Mesodermal cell (in vitro differentiated cells): Measurements from ENCODE around the gene MRPL45.

Experiments
- H3K27ac ChIP-seq: 2 replicates; pipeline ENCODE4 v1.7.0; 2013; ENCODE audit warnings: mild to moderate bottlenecking, low read depth, low read length, moderate library complexity; ENCODE audit not compliant: severe bottlenecking
- H3K36me3 ChIP-seq: 2 replicates; pipeline ENCODE4 v1.7.1; 2013; ENCODE audit warnings: mild to moderate bottlenecking, low read length, moderate library complexity; ENCODE audit not compliant: control insufficient read depth, insufficient read depth
- H3K4me1 ChIP-seq: one replicate; pipeline ENCODE4 v1.7.1; 2013; ENCODE audit warnings: mild to moderate bottlenecking, low read length; ENCODE audit not compliant: insufficient read depth, control insufficient read depth, poor library complexity, severe bottlenecking
- H3K4me3 ChIP-seq: 2 replicates; pipeline ENCODE4 v1.7.0; 2013; ENCODE audit warnings: low read length, control low read depth, mild to moderate bottlenecking; ENCODE audit not compliant: insufficient read depth, poor library complexity, severe bottlenecking; ENCODE audit errors: extremely low read depth
- H3K9me3 ChIP-seq: 2 replicates; pipeline ENCODE4 v1.7.1; 2013; ENCODE audit warnings: mild to moderate bottlenecking, low read length, moderate library complexity; ENCODE audit not compliant: control insufficient read depth
- WGBS, 2 experiments: methylation state at CpG; one replicate each; pipeline ENCODE4 v1.1.5; 2013; ENCODE audit warnings: missing lambda C conversion rate in 2 of 2; ENCODE audit not compliant: insufficient coverage in 2 of 2; 5-methylcytosine and 5-hydroxymethylcytosine counted together

MRPL45 gene

DNA sequence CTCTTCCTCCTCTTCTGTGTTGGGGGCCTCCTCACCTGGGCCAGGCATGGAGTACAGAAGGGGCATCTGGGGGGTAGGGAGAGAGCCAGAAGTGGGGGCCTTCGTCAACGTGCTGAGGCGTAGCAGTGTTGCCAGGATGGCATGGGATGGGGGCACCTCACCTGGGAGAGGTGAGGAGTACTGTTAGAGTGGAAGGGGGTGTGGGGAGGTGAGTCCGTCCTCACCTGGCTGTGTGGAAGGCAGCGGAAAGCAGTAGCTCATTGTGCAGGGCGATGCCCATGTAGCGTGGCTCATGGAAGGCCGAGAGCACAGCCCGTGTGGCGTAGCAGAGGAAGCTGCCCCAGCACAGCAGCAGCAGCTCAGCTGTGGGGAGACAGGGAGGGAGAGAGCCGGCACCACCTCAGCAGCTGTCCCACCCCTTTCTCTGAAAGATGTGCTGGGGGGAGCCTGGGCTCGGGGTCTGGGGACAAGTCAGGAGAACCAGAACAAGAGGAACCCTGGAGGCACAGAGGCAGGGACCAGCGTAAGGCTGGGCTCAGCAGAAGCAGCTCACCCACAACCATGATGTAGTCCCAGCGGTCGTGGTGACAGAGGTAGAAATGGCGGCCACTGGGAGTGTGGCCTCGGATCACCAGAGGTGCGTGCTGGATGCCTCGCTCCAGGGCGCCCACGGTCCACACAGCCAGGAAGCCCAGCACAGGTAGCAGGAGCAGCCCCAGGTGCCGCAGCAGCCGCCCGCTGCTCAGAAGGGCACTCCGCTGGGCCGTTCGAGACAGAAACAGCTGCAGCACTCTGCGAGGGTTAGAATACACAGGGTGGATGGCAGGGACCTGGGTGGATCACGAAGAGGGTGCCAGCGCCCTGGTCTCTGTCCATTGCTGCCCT lies 37.8 kb downstream of the MRPL45 start:
- H3K4me1 ChIP-seq, result peaks cover 6% of the 10 kb centered on the region
- no peak overlapping the region for H3K27ac ChIP-seq
- no peaks in the 10 kb centered on the region for H3K36me3 ChIP-seq
- no peak overlapping the region for H3K4me3 ChIP-seq
- 91 to 92% methylated on average over 25 to 29 of the region's 30 CpGs for WGBS, 2 experiments
- no peaks in the 10 kb centered on the region for H3K9me3 ChIP-seq

DNA sequence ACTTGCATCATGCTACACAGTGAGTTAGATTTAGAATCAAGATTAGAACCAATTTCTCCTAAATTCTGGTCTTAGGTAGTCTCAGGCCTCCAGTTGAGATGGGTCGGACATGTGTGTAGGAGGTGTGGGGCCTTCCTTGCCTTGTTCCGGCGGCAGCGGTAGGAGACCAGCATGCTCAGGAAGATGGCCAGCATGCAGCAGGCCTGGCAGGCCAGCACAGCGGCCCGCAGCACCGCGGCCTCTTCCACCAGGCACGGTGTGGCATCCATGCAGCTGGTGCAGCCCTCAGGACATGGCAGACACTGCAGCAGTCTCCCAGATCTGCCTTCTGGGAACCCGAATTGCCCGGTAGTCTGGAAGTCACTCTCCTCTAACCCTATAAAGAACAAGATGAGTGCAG lies 39.9 kb downstream of the MRPL45 start:
- Histone ChIP-seq H3K4me1 (no peaks in the 10 kb centered on the region), H3K9me3 (no peaks in the 10 kb centered on the region), H3K27ac (no peak overlapping the region), H3K36me3 (no peaks in the 10 kb centered on the region), H3K4me3 (no peak overlapping the region)
- whole genome bisulfite sequencing, 2 experiments, result 88 to 97% methylated on average over 9 to 10 of the region's 11 CpGs

DNA sequence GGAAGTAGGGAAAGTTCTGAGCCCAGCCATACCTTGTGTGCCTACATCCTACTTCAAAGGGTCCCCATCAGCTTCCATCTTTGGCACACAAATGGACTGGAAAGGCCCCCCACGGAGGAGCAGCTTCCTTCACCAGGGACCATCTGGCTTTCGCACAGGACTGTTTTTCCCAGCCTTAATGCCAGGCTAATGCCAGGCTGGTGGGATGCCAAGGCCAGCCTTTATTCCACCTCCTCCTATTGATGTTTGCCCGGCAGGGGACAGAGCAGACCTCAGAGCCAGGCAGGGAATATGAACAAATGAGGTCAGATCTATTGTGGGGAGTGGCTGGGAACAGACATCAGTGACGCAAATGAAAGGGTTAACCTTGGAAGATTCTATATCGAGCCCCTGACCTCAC lies 41.1 kb downstream of the MRPL45 start:
- 93 to 96% methylated on average over 3 to 4 of the region's 5 CpGs for WGBS, 2 experiments

DNA sequence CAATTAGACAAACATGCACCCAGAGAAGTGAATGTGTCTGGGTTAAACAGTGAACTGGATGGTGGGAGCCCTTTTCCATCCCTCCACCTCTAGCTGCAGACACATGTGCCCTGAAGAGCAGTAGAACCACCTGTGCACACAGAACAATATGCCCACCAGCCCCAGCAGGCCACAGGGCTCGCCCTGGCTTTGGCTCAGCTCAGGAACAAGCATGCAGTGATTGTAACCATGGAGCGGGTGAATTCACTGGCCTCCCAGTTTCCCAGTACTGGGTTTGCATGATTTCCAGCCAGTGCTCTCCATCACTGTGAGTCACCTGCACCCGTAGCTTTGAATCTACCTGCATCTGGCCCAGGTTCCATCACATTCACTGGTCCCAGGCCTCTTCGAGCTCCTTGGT lies 41.6 kb downstream of the MRPL45 start:
- WGBS, 2 experiments, result 89 to 93% methylated on average over 4 of the region's 4 CpGs
- no peak overlapping the region for H3K27ac ChIP-seq
- H3K4me3 ChIP-seq, result no peak overlapping the region
- H3K36me3 ChIP-seq, result no peaks in the 10 kb centered on the region
- H3K4me1 ChIP-seq, result no peaks in the 10 kb centered on the region
- no peaks in the 10 kb centered on the region for H3K9me3 ChIP-seq

More for the DNA sequence above, 41.1 kb downstream of the MRPL45 start:
- Histone ChIP-seq H3K9me3 (no peaks in the 10 kb centered on the region), H3K36me3 (no peaks in the 10 kb centered on the region), H3K27ac (no peak overlapping the region), H3K4me3 (no peak overlapping the region), H3K4me1 (no peaks in the 10 kb centered on the region)

DNA sequence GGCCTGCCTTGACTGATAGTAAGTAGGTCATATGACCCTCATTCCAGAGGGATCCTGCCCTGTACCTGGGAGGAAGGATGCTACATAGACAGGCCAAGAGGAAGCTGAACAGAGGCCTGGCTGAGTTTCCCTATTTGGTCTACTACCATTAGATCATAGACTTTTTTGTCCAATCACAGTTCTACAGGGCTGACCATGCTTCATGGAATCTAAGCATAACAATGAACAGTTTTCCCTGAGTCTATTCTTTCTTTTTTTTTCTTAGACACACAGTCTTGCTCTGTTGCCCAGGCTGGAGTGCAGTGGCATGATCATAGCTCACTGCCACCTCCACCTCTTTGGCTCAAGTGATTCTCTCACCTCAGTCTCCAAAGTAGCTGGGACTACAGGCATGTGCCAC lies 42.9 kb downstream of the MRPL45 start:
- no peaks in the 10 kb centered on the region for H3K9me3 ChIP-seq

DNA sequence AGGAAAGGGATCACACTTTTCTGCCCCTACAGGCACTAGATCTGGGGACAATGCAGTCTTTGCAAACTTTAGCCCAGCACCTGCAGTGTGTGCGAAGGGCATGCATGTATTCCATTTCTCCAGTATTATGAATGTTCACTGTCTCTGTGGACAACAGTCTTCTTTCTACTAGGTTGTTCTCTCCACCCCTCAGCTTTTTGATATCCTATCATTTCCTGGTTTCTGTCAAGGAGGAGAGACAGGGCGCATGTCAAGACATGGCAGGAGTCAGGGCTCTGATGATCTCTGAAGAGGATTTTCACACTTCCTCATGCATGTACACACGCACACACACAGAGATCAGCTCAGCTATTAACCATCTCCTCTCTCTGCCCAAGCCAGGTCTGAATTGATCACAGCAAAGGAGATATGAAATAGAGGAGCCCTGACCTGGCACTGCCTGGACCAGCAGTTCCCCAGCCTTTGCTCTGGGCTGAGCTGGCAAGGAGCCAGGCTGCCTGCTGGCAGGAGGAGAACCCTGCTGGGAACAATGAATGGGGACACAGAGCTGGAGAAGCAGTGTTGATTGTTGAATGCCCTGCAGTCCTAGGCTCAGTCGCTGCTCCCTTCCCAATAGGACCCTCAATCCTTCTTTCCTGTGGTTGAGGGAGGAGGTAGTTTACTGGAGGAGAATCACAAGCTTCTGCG lies 44.2 kb downstream of the MRPL45 start:
- H3K4me1 ChIP-seq, result no peaks in the 10 kb centered on the region
- H3K4me3 ChIP-seq, result no peak overlapping the region
- H3K9me3 ChIP-seq, result no peaks in the 10 kb centered on the region
- no peaks in the 10 kb centered on the region for H3K36me3 ChIP-seq
- H3K27ac ChIP-seq, result no peak overlapping the region
- WGBS, 2 experiments, result 57 to 73% methylated on average over 1 to 3 of the region's 5 CpGs

More for the DNA sequence above, 42.9 kb downstream of the MRPL45 start:
- Histone ChIP-seq H3K4me3 (no peak overlapping the region), H3K4me1 (no peaks in the 10 kb centered on the region), H3K36me3 (no peaks in the 10 kb centered on the region), H3K27ac (no peak overlapping the region)

DNA sequence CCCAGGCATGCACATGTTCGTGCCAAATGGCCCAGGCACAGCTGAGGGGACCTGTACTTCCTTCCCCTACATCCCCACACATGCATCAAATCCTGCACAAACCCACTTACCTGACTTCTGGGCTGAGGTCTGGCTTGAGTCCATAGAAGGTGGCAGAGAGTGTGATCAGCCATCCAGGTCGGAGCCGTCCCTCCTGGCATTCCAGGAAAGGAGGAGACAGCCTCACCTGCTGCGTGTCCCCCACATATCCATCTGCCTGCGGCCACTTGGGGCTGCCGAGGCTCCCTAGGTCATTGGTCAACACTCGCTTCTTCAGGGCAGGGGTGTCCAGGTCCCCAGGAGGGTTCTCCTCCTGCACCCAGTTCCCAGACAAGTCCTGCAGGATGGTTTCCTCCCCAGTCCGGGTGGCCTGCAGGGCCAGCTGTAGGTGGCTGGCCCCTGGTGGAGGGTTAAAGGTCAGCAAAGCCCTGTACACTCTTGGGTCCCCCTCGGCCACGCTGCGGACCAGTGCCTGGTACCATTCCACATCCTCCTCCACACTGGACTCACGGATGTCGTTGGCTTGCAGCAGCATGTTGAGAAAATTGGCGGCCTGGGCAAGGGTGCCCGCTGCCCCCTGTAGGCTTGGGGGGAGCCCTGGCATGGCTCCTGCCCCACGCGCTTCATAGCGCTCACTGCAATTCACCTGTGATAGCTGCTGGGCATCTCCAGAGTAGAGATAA lies 46.1 kb downstream of the MRPL45 start:
- no peak overlapping the region for H3K27ac ChIP-seq
- WGBS, 2 experiments, result 88 to 92% methylated on average over 15 to 17 of the region's 18 CpGs
- H3K36me3 ChIP-seq, result no peaks in the 10 kb centered on the region
- no peaks in the 10 kb centered on the region for H3K9me3 ChIP-seq
- H3K4me1 ChIP-seq, result no peaks in the 10 kb centered on the region
- no peak overlapping the region for H3K4me3 ChIP-seq

DNA sequence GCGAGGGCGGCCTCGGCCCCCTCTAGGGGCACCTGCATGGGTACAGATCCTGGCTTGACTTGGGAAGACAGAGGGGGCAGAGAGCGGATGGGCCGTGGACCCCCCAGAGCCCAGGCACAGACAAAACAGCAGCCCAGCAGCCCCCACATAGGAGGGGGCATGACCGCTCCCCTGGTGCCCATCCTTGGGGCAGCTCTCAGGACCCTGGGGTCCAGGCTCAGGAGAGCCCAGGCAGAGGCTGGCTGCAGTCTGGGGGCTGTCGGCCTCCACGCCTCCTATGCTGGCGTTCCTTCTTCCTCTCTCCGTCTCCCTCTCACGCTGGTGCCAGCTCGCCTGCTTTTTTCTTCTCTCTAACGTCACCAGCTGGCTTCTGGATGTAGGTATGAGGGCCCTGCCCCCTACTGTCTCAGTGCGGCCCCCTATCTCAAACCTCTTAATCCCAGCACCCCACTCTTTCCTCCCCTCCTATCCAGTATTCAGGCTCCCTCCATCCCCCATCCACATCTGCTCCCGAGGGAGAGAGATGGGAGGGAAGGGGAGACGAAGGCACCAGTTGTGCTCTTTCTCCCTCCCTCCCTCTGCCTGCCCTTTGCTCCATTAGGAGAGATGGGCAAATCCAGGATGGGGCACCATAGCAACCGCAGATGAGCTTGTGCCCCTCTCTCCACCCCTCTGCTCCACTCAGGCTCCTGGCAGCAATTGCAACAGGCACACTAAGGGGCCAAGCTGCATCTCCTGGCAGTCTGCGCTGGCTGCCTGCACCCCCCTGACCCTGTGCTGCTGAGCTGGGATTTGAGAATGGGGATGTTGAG lies 46.8 kb downstream of the MRPL45 start, which contains the start of gene GPR179:
TSS of gene GPR179 (minus strand) at position 349 of the 812 bp plus-strand sequence. CDS start at position 182, 167 bp downstream.
- Histone ChIP-seq H3K4me1 (no peaks in the 10 kb centered on the region), H3K9me3 (no peaks in the 10 kb centered on the region), H3K27ac (no peak within 1 kb of the TSS), H3K36me3 (no peaks in the 10 kb centered on the region), H3K4me3 (no peak within 1 kb of the TSS)
- WGBS, 2 experiments, result 90 to 94% methylated on average over 7 to 15 of the region's 18 CpGs

DNA sequence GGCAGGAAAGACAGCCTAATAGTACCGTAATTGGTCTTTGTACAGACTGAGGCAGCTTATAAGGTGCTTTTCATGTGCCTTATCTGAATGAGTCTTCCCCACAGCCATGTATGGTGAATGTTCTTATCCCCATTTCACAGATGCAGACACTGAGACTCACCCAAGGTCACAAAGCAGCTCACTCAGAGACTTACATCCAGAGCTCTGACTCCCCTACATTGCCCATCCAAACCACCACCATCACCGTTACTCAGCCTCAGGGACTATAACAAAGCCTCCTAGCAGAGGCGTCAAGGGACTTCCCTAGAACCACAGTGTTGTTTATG lies 47.4 kb downstream of the MRPL45 start:
- 100% methylated on average over 2 to 3 of the region's 3 CpGs for WGBS, 2 experiments
- H3K9me3 ChIP-seq, result no peaks in the 10 kb centered on the region
- H3K36me3 ChIP-seq, result no peaks in the 10 kb centered on the region
- H3K4me1 ChIP-seq, result no peaks in the 10 kb centered on the region
- no peak overlapping the region for H3K27ac ChIP-seq
- H3K4me3 ChIP-seq, result no peak overlapping the region

DNA sequence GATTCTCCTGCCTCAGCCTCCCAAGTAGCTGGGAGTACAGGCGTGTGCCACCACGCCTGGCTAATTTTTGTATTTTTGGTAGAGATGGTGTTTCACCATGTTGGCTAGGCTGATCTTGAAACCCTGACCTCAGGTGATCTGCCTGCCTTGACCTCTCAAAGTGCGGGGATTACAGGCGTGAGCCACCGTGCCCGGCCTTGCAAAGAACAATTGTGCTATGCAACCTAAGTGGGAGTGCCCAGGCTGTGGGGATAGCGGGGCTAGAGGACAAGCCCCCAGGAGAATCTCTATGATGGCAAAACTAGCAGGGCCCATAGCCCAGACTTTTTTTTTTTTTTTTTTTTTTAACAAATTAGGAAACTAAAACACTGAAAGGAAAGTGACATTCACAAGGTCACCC lies 48.8 kb downstream of the MRPL45 start:
- Histone ChIP-seq H3K9me3 (no peaks in the 10 kb centered on the region), H3K36me3 (no peaks in the 10 kb centered on the region), H3K4me1 (no peaks in the 10 kb centered on the region), H3K4me3 (no peak overlapping the region), H3K27ac (no peak overlapping the region)
- WGBS, 2 experiments, result 92 to 100% methylated on average over 4 of the region's 7 CpGs
